Prostate gland (tissue), 2 donors: ENCODE data around the gene FSTL5.

Experiments
- CTCF ChIP-seq, 4 experiments: fragments of 200-600 bp in 2 of 4; fragments of 450-650 bp in 2 of 4; sonication (generic) in 2 of 4; IDR thresholded peaks; 1 replicate in 3 of 4; 2 replicates in 1 of 4; pipeline ENCODE4 v1.5.1; 2016 to 2019; ENCODE audit warnings: antibody characterized with exemption in 4 of 4, mild to moderate bottlenecking in 2 of 4, moderate library complexity in 2 of 4
- POLR2A ChIP-seq: fragments of 450-650 bp; IDR thresholded peaks from one replicate; pipeline ENCODE4 v1.6.1; 2016; ENCODE audit warnings: antibody characterized with exemption, mild to moderate bottlenecking
- POLR2AphosphoS5 ChIP-seq: sonication (generic); formaldehyde crosslinking; IDR thresholded peaks from one replicate; pipeline ENCODE4 v1.6.1; 2017; ENCODE audit warnings: antibody characterized with exemption

GRCh38 chr4:161530710-161531109 is 633.1 kb downstream of the FSTL5 start:
- no peak for TF ChIP-seq CTCF (IDR thresholded peaks at IDR 0.05)
- no peak for TF ChIP-seq POLR2A
- no peak for TF ChIP-seq POLR2AphosphoS5
